ENCODE results near the gene GNAI2.

GNAI2 gene

DNA sequence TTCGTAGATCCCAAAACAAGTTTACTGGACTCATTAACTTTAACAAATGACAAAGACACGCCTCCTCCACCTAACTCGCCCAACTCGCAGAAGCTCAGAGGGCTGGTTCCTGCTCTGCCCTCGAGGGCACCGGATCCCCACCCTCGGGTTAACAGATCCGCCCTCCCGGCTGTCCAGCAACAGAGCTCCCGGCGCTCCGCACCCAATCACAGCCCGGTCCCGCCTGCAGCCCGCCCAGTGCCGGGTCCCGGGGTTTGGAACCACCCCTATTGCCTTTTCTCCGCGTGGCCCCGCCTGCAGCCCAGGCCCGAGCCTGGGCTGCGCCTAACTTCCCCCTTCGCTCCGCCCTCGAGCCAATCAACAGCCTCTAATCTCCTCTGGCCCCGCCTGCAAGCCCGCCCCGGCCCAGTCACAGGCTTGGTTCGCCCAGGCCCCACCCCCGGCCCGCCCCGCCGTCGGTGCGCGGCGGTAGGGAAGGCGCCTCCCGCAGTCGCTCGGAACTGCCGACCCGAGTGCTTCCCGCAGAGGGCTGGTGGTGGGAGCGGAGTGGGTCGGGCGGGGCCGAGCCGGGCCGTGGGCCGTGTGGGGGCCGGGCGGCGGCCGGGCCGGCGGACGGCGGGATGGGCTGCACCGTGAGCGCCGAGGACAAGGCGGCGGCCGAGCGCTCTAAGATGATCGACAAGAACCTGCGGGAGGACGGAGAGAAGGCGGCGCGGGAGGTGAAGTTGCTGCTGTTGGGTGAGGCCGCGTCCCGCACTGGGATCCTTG, at the start of gene GNAI2:
TSS of gene GNAI2 (plus strand) at position 489 of the 768 bp plus-strand sequence. CDS start at position 621, 132 bp downstream.
- peak; percentile 99 for DNase-seq

DNA sequence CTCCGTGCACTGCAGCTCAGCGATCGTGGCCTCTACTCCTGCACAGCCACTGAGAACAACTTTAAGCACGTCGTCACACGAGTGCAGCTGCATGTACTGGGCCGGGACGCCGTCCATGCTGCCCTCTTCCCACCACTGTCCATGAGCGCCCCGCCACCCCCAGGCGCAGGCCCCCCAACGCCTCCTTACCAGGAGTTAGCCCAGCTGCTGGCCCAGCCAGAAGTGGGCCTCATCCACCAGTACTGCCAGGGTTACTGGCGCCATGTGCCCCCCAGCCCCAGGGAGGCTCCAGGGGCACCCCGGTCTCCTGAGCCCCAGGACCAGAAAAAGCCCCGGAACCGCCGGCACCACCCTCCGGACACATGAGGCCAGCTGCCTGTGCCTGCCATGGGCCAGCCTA, 48.3 kb upstream of the GNAI2 start:
- DNase-seq: no peak

DNA sequence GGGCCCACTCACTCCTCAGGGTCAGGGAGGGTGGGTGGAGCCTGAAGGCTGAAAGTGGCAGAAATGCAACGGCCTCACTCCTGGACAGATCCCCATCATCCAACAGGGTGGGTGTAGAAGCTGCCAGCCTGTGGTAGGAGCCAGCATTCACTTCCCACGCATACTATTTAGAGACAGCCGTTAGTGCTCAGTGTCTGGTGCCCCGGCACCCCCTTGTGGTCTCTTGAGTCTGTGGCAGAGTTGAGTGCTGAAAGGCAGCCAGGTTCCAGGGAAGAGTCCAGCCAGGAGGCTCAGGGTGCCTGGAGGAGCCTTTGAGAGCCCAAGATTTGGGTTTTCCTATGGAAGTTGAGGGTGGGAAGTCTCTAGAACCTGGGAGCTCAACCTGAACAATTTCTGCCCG, 46.7 kb upstream of the GNAI2 start:
- no peak for DNase-seq

DNA sequence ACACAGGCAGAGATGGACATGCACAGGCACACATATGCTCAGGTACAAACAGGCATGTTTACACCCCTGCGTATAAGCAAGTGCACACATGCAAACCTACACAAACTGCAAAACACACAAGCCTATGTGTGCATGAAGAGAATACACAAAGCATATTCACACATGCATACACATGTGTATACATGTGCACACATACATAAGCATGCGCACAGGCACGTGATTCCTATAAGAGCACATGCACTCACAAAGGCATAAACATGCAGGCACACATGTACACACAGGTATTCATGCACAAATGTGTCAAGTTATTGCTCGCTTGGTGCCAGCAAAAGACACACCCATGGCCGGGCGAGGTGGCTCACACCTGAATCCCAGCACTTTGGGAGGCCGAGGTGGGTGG, 46.0 kb upstream of the GNAI2 start:
- DNase-seq: no peak

DNA sequence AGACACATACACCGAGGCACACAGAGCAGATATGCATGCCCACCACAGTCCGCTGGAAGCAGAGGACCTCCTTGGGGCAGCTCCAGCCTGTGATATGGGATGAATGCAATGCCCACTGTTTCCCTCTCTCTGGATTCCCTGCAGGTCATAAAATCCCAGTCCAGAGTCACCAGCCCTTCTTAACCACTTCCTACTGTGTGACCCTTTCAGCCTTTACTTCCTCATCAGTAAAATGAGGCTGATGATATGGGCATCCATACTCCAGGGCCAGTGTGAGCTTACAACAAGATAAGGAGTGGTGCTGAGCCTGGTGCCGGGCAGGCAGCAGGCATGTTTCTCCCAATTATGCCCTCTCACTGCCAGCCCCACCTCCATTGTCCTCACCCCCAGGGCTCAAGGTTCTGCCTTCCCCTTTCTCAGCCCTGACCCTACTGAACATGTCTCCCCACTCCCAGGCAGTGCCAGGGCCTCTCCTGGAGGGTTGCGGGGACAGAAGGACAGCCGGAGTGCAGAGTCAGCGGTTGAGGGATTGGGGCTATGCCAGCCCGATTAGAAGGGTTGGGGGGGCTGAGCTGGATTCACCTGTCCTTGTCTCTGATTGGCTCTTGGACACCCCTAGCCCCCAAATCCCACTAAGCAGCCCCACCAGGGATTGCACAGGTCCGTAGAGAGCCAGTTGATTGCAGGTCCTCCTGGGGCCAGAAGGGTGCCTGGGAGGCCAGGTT, 44.9 kb upstream of the GNAI2 start, which contains the start of gene GNAT1:
TSS of gene GNAT1 (plus strand) at position 675 of the 725 bp plus-strand sequence. CDS start 116 bp downstream, outside the sequence.
- DNase-seq: no peak

DNA sequence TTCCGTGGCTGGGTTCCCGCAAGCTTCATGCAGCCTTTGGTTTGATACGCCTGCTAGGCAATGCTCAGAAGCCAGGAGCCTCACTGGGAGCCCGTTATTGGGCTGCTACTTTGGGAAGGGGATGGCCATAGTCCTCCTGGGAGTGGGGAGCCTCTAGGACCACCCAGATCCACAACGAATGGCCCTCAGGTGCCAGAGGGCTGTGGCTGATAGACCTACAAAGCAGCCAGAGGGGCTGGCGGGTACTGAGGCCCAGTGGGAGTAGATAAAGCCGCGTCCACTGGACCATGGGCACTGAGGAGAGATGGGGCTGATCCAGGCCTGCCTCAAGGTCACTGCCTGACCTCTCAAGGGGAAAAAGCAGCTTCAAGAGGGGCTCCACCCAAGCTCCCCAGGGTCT, 43.9 kb upstream of the GNAI2 start:
- no peak for DNase-seq

DNA sequence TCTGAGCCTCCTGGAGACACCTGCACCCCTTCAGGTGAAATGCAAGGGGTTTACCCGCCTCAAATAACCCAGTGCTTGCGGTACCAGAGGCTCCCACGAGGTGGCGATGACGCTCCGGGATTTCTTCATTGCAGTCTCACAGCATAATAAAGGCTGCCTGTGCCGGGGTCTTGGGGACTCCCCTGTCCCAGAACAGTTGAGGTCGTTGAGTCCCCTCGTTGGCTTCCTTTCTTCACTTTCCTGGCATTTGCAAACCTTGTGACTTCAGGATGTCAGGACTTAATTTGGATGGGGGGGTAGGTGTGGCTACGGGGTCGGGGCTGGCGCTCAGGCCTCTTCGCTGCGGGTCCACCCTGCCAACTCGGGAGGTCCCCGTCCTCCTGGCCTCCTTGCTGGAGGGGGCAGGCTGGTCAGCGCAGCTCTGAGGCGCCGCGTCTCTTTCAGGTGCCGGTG, 43.3 kb upstream of the GNAI2 start:
- peak; percentile 50 for DNase-seq

DNA sequence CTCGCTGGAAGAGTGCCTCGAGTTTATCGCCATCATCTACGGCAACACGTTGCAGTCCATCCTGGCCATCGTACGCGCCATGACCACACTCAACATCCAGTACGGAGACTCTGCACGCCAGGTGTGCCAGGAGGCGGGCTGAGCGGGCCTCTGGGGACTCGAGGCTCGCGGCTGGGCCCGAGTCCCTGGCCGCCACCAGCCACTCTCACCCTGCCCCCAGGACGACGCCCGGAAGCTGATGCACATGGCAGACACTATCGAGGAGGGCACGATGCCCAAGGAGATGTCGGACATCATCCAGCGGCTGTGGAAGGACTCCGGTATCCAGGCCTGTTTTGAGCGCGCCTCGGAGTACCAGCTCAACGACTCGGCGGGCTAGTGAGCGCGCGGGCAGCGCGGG, 42.7 kb upstream of the GNAI2 start:
- DNase-seq: no peak

DNA sequence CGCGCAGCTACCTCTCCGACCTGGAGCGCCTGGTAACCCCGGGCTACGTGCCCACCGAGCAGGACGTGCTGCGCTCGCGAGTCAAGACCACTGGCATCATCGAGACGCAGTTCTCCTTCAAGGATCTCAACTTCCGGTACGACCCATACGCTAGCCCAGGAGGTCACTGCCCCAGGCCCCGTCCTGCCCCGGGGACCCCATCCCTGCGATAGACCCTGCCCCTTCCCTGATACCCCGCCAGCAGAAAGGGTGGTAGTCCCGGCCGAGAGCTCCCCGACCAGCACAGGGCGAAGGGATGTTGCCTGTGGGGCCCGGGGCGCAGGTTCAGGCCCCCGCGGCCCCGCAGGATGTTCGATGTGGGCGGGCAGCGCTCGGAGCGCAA, 42.3 kb upstream of the GNAI2 start:
- no peak for DNase-seq

DNA sequence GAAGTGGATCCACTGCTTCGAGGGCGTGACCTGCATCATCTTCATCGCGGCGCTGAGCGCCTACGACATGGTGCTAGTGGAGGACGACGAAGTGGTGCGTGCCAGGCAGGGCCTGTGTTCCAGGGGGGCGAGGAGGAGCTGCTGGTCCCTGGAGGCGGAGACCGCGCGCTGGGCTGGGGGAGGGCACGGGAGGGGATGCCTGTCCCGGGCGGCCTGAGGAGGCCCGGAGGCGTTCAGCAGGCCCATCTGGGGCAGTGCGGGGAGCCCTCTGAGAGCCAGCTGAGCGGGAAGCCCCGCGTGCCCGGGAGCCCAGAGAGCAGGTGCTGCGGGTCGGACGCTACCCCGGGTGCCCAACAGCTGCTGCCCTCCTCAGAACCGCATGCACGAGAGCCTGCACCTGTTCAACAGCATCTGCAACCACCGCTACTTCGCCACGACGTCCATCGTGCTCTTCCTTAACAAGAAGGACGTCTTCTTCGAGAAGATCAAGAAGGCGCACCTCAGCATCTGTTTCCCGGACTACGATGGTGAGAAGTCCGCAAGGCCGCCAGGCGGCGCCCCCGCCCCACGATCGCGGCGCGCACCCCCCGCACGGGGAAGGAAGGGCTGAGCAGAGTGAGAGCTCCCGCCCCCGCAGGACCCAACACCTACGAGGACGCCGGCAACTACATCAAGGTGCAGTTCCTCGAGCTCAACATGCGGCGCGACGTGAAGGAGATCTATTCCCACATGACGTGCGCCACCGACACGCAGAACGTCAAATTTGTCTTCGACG, 41.7 kb upstream of the GNAI2 start:
- no peak for DNase-seq

DNA sequence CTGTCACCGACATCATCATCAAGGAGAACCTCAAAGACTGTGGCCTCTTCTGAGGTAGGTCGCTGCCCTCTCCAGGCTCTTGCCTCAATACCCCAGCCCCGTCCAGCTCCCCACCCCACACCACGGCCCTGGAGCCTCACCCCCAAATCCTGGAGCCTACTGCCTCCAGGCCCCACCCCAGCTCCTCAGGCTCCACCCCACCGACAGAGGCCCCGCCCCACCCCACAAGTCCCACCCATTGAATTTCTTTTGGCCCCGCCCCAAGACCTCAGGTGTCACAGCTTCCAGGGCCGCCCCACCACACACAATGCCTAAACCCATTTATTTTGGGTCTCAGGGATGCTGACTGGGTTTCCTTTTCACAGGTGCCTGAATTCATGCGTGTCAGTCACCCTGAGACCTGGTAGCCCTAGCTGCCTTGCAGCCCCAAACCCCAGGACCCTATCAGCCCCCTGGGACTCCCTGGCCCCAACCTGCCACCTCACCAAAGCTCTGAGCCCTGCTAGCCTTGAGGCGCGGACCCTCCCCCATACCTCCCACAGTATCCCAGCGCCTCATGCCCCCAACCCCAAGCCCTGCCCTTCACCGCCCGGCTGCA, 41.0 kb upstream of the GNAI2 start:
- DNase-seq: no peak

DNA sequence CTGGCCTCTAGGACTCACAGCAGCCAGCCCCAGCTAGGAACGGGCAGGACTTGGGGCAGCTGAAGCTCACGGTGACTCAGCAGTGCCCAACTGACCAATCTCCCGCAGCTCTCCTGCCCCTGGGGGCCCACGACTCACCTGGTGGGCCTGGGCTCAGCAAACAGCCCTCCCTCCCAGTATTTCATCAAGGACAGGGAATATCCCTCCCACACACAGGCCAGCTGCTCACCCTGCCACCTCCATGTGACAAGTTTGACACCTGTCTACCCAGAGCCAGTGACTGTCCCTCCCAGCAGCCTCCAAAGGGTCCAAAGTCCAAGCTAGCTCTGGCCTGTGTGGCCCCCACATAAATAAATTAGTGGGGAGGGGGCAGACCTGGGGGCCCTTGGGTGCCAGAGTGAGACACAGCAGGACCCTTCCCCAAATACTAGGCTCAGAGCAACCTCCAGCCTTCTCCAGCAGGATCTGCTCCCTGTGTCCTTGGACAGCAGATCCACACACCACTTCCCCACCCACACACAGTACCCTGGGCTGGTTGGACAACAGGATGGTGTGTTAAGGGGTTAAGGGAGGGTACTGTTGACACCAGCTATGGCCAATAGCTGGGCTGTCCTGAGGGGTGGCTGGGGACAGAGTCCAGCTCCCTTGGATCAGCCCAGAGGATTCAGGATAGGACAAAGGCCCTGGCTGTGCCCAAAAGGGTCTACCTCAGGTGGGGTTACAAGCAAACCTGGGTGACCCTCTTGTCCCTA, 40.3 kb upstream of the GNAI2 start:
- DNase-seq: no peak

DNA sequence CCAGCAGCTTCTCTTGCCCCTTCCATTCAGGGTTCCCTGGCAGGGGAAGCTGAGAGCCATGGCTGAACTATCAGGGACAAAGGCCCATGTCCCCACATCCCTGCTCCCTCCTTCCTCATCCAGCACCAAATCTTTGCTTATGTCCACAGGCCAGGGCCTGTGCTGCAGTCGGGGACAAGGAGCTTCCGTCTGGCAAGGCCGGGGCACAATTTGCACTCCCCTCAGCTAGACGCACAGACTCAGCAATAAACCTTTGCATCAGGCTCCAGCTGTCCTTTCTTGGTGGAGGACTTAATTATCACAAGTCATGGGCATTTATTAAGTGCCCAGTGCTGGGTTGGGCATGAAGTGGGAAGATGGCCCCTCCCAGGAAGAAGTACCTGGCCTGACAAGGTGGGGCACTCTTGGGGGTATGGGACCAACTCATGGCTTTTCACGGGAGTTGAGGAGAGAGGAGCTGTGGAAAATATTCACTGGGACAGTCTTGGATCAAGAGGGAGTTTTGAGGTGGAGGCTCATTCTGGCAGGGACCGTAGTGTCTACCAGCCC, 39.7 kb upstream of the GNAI2 start:
- no peak for DNase-seq

DNA sequence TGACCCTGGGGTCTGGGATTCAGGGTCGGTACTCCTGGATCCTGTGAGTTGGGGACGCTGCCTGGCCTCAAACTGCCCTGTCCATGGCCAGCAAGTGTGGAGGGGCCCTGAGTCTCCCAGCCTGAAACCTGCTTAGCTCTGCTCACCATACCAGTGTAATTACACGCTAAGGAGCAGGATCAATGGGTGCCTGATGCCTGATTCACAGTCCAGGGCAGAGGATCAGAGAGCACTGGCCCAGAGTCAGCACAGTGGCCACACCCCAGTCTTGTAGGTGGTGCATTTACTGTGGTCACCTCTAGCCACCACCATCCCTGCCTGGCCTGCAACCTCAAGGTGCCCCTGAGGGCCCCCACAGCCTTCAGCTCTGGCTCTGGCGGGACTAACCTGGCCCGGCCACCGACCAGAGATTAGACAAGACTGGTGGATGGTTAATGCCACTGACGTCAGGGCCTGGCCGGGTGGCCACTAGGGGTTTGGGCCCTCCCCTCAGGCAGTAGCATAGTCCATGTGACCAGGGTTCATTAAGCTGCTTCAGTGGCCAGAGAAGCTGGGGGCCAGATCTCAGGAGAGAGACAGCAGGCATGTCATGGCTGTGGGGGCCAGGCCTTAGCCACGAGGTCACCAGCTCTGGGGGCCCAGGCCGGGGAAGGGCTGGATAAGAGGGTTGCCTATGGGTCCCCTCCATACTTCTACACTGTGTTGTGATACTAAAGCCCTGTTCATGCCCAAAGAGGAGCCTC, 34.3 kb upstream of the GNAI2 start:
- DNase-seq: no peak

DNA sequence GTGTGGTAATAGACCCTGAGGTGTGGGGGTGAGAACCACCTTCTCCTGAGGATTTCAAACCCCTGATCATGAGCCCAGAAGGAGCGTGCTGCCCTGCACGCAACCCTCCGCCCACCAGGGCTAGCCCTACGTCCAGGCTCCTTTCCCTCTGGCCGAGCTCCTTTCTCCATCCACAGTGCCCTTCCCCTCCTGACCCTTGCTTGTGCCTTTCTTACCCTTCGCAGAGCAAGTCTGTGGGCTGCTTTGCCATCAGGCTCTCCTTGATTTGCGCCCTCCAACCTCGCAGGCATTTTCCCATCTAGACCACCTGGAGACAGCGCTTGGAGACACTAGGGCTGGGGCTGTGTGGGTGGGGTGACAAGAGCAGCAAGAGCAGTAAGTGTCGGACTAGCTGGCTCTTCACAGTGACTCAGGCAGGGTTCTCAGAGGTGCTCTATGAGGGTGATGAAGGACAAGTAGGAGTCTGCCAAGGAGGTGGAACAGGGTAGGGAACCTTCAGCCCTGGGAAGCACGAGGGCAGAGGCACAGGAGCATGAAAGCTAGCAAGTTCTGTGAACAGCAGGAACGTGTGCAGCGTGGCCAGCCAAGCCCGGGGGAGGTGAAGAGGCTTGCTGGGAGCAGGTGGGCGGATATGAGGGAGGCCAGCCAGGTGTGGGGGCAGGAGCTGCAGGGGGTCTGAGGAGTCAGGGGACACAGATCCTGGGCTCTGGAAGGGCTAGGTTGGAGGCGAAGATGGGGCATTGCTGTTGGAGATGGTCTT, 33.5 kb upstream of the GNAI2 start:
- no peak for DNase-seq

DNA sequence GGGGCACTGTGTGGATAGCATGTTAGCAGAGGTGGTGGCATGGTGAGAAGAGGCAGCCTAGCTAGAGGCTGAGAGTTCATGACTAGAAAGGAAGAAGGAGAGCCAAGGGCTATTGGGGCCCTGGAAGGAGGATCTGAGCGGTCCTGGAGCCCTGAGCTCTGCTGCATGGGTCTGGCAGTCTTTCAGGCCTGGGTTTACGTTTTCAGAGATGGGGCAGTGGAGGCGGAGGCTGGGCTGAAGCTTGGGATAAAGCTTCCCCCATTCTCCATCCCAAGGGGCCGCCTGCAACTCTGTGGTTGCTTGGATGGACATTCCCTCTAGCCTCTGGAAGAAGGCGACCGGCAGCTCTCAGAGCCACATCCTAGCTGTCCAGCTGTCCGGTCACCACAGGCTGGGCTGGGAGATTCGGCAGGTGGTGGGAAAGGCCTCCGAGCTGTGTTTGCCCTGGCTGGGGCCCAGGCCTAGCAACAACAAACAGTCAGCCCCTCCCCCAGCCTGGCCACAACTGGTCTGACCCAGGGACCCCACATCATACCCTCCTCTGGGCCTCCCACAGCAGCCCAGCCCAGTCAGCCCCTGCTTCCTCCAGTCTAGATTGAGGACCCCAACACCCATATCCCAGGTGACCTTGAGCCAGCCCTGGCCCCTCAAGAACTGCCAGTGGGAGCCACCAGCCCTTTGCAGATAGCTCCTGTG, 32.7 kb upstream of the GNAI2 start:
- DNase-seq: no peak

DNA sequence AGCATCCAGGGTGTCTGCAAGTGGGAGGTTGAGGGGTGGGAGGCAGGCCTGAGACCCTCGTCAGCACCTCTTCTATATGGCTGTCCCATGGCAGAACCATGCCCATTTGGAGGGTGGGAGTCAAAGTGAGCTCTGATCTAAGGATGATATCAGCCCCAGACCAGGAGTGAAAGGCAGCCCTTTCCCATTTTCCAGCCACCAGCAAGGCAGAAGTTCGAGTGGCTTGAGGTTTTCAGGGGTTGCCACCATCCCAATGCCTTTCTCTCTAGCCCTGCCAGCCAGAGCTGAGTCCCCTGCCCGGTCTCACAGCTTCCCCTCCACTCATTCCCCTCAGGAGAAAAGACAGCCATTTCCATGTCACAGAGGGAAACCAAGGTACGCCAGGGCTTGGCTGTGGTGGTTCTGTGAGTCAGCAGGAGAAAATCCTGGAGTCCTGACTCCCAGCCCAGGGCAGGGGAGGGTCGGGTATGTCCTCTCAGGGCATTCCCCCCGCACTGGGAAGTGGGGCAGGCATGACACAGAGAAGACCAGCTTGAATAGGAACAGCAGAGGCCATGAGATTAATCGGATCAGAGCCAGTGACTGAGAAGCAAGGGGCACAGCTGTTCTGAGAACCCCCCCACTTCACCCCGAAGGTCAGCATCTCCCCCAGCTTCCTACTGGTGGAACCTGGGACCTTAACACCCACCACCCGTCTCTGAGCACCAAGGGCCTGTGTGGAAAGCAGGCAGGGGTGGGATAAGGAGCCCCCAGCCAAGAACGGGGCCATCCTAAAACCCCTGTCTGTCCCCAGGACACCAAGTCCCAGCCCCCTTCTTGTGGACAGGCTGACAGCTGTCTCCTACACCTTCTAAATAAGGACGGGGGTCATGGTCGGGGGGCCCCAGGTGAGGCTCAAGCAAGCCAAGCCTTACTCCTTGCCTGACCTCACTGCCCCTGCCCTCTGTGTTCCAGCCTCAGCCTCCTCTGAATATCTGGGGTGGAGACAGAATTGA, 31.9 kb upstream of the GNAI2 start:
- no peak for DNase-seq

DNA sequence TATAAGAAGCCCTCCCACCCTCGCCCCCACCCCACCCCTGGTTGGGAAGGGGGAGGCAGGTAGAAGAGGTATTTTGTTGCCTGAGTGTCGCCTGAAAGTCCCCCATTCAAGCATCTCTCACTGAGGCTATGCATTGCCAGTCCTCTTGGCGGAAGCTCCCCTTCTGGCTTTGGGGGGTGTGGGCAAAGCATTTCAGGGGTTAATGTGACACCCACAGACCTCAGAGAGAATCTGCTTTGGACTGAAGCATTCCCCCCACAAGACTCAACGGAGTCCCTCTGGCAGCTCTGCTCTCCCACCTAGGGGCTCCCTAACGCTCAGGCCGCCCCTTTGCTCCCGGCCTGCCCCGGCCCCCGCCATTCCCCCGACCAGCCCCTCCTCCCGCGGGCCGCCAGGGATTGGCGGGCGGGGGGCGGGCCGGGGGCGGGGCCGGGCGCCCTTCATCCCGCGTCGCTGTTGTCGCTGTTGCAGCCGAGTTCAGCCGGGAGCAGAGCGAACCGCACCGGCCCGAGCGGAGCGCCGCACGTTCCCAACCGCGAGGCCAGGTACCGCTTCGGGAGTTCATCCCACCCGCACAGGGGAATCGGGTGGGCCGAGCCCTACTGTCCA, 31.1 kb upstream of the GNAI2 start, which contains the start of gene SLC38A3:
TSS of gene SLC38A3 (plus strand) at position 468 of the 609 bp plus-strand sequence. CDS start 8,929 bp downstream, outside the sequence.
- DNase-seq: no peak
